DOHH2 (cell line): ENCODE data around the gene ACTA2.

Experiments
- H3F3A ChIP-seq: fragments of 200-600 bp; sonication (generic), shearing (Covaris generic); 2 replicates; pipeline ENCODE4 v1.6.0; 2016; ENCODE audit warnings: antibody characterized with exemption, mild to moderate bottlenecking; ENCODE audit not compliant: control insufficient read depth, insufficient read depth
- H3K27ac ChIP-seq: fragments of 200-600 bp; sonication (generic); 2 replicates; pipeline ENCODE4 v1.5.1; 2014; ENCODE audit warnings: low read depth, mild to moderate bottlenecking, low read length, moderate library complexity
- H3K27me3 ChIP-seq: fragments of 200-600 bp; sonication (generic); 2 replicates; pipeline ENCODE4 v1.6.1; 2014; ENCODE audit warnings: mild to moderate bottlenecking, low read length, mixed read lengths; ENCODE audit not compliant: control insufficient read depth
- H3K36me3 ChIP-seq: fragments of 200-600 bp; sonication (generic); 2 replicates; pipeline ENCODE4 v1.6.1; 2014; ENCODE audit warnings: mild to moderate bottlenecking, low read length, moderate library complexity, mixed read lengths; ENCODE audit not compliant: control insufficient read depth
- H3K4me1 ChIP-seq: fragments of 200-600 bp; sonication (generic); 2 replicates; pipeline ENCODE4 v1.6.1; 2014; ENCODE audit warnings: mild to moderate bottlenecking, low read length, mixed read lengths; ENCODE audit not compliant: control insufficient read depth
- H3K4me2 ChIP-seq: fragments of 200-600 bp; sonication (generic); 2 replicates; pipeline ENCODE4 v1.6.0; 2014; ENCODE audit warnings: mild to moderate bottlenecking, low read length, moderate library complexity
- H3K4me3 ChIP-seq: fragments of 200-600 bp; sonication (generic); 2 replicates; pipeline ENCODE4 v1.5.1; 2014; ENCODE audit warnings: mild to moderate bottlenecking, low read length, mixed read lengths
- H3K79me2 ChIP-seq: fragments of 200-600 bp; sonication (generic); 2 replicates; pipeline ENCODE4 v1.6.1; 2014; ENCODE audit warnings: mild to moderate bottlenecking, low read length, mixed read lengths; ENCODE audit not compliant: control insufficient read depth
- H3K9me2 ChIP-seq: fragments of 200-600 bp; sonication (generic); replicated peaks from 2 replicates; pipeline ENCODE4 v1.6.1; 2014; ENCODE audit warnings: mild to moderate bottlenecking, low read length, mixed read lengths; ENCODE audit not compliant: control insufficient read depth
- H3K9me3 ChIP-seq: fragments of 200-600 bp; sonication (generic); 2 replicates; pipeline ENCODE4 v1.6.1; 2014; ENCODE audit warnings: antibody characterized with exemption, low read length, mixed read lengths; ENCODE audit not compliant: control insufficient read depth, insufficient read depth
- H4K20me1 ChIP-seq: fragments of 200-600 bp; sonication (generic); 2 replicates; pipeline ENCODE4 v1.6.0; 2014; ENCODE audit warnings: low read depth, mild to moderate bottlenecking, antibody characterized with exemption, low read length, moderate library complexity; ENCODE audit not compliant: control insufficient read depth, insufficient read depth
- CTCF ChIP-seq: fragments of 200-600 bp; sonication (generic); IDR thresholded peaks from one replicate; pipeline ENCODE4 v1.5.1; 2014; ENCODE audit warnings: antibody characterized with exemption, mild to moderate bottlenecking, low read depth, low read length; ENCODE audit not compliant: poor library complexity, severe bottlenecking
- EZH2phosphoT487 ChIP-seq: fragments of 200-600 bp; sonication (generic); IDR thresholded peaks from 2 replicates; pipeline ENCODE4 v1.6.1; 2017; ENCODE audit warnings: borderline replicate concordance, mild to moderate bottlenecking, antibody characterized with exemption, low read length, moderate library complexity, mixed read lengths

The ACTA2 gene

GRCh38 chr10:88980800-88981199, 28.2 kb upstream of the ACTA2 start:
- no peaks in the 10 kb centered on the region for H3K4me1 ChIP-seq
- H3K36me3 ChIP-seq = no peaks in the 10 kb centered on the region
- H3K4me3 ChIP-seq = no peak overlapping the region
- TF ChIP-seq EZH2phosphoT487 (no peak), CTCF (no peak)
- H3K27ac ChIP-seq = no peak overlapping the region
- H3K79me2 ChIP-seq = no peaks in the 10 kb centered on the region
- H3K27me3 ChIP-seq = no peaks in the 10 kb centered on the region
- no peak overlapping the region for H3K4me2 ChIP-seq
- H4K20me1 ChIP-seq = no peaks in the 10 kb centered on the region
- H3K9me3 ChIP-seq = no peaks in the 10 kb centered on the region
- no peaks in the 10 kb centered on the region for H3K9me2 ChIP-seq
- H3F3A ChIP-seq = no peaks in the 10 kb centered on the region

- TF ChIP-seq CTCF (no peak), EZH2phosphoT487 (no peak)
- H3K36me3 ChIP-seq = no peaks in the 10 kb centered on the region
These were observed 27.7 kb upstream of the ACTA2 start for GRCh38 chr10:88980247-88980646.

DNA sequence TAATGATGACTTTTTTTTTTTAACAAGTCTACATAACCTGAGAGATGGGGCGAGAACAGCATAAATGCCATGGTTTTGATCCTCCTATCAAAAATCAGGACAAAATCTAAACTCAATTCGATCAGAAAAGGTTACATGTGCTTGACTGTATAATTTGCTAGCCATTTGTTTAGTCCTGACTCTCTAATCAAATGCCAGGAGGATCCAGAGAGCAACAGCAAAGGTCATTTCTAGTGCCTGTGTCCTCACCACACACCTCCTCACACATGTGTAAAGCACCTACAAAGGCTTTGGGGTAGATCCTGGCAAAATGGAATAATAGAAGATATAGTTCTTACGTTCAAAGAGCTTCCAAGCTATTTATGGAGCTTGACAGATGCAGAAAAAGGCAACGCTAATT, 27.0 kb upstream of the ACTA2 start:
- TF ChIP-seq EZH2phosphoT487 (no peak), CTCF (no peak)
- Histone ChIP-seq H3F3A (no peaks in the 10 kb centered on the region), H3K79me2 (no peaks in the 10 kb centered on the region), H3K36me3 (no peaks in the 10 kb centered on the region), H4K20me1 (no peaks in the 10 kb centered on the region), H3K27ac (no peak overlapping the region), H3K4me2 (no peak overlapping the region), H3K4me1 (peaks cover 9% of the 10 kb centered on the region), H3K4me3 (no peak overlapping the region), H3K9me3 (no peaks in the 10 kb centered on the region), H3K27me3 (no peaks in the 10 kb centered on the region), H3K9me2 (no peaks in the 10 kb centered on the region)

More at GRCh38 chr10:88980247-88980646, 27.7 kb upstream of the ACTA2 start:
- Histone ChIP-seq H3K79me2 (no peaks in the 10 kb centered on the region), H3K27ac (no peak overlapping the region), H3K4me2 (no peak overlapping the region), H3K27me3 (no peaks in the 10 kb centered on the region), H3K4me1 (peaks cover 3% of the 10 kb centered on the region), H3F3A (no peaks in the 10 kb centered on the region), H4K20me1 (no peaks in the 10 kb centered on the region), H3K4me3 (no peak overlapping the region), H3K9me3 (no peaks in the 10 kb centered on the region), H3K9me2 (no peaks in the 10 kb centered on the region)

- Histone ChIP-seq H3K27me3 (no peaks in the 10 kb centered on the region), H3F3A (no peaks in the 10 kb centered on the region), H3K36me3 (no peaks in the 10 kb centered on the region), H3K9me3 (no peaks in the 10 kb centered on the region), H3K9me2 (no peaks in the 10 kb centered on the region), H3K27ac (no peak overlapping the region), H3K4me2 (no peak overlapping the region), H3K4me1 (peaks cover 9% of the 10 kb centered on the region), H3K4me3 (no peak overlapping the region), H3K79me2 (no peaks in the 10 kb centered on the region), H4K20me1 (no peaks in the 10 kb centered on the region)
- no peak for TF ChIP-seq CTCF
- TF ChIP-seq EZH2phosphoT487 = no peak
These were observed 26.6 kb upstream of the ACTA2 start for GRCh38 chr10:88979153-88979562.
